ENCODE results near the gene COG5.

DNA sequence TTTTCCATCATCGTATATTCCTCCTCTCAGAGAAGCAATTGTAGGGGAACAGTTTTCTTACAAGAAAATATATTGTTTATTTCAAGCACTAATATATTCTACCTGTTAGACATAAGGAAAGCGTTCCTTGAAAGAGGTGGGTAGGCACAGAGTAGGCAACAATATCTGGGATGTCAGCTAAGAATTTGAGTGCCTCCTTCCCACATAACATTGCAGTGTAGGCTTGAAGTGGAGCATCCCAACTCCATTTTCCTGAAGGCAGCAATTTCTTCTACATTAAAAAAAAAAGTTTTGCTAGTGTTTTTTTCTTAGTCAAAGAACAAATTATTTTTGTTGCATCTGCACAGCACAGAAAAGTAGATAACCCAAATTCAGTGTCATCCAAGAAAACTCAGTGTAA lies 37.1 kb upstream of the COG5 start:
- TF ChIP-seq, protein P1, sequence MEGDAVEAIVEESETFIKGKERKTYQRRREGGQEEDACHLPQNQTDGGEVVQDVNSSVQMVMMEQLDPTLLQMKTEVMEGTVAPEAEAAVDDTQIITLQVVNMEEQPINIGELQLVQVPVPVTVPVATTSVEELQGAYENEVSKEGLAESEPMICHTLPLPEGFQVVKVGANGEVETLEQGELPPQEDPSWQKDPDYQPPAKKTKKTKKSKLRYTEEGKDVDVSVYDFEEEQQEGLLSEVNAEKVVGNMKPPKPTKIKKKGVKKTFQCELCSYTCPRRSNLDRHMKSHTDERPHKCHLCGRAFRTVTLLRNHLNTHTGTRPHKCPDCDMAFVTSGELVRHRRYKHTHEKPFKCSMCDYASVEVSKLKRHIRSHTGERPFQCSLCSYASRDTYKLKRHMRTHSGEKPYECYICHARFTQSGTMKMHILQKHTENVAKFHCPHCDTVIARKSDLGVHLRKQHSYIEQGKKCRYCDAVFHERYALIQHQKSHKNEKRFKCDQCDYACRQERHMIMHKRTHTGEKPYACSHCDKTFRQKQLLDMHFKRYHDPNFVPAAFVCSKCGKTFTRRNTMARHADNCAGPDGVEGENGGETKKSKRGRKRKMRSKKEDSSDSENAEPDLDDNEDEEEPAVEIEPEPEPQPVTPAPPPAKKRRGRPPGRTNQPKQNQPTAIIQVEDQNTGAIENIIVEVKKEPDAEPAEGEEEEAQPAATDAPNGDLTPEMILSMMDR (IDR thresholded peaks at IDR 0.05; ENCODE audit: control extremely low read depth in 1 of 3, insufficient read depth in 1 of 3, low read depth in 1 of 3, low read length in 3 of 3): no peak
- no peak for TF ChIP-seq TAF1 (IDR thresholded peaks at IDR 0.05; ENCODE audit: low read depth, low read length)
- TF ChIP-seq EGR1 (IDR thresholded peaks at IDR 0.05; ENCODE audit: borderline replicate concordance, low read depth, low read length): no peak
- no peak for TF ChIP-seq CEBPB (IDR thresholded peaks at IDR 0.05; ENCODE audit: low read depth, low read length)
